GM19238 (cell line): ENCODE data around the gene SH3RF1.

Experiments
- DNase-seq: peaks from one replicate; pipeline ENCODE4 v3.0.0; 2011; ENCODE audit warnings: low spot score; ENCODE audit not compliant: insufficient read length

The SH3RF1 gene

GRCh38 chr4:169139021-169139420 is 131.7 kb downstream of the SH3RF1 start:
- no peak for DNase-seq

- no peak for DNase-seq
These were observed 133.2 kb downstream of the SH3RF1 start for GRCh38 chr4:169137558-169137920.

GRCh38 chr4:169136796-169137557 is 133.8 kb downstream of the SH3RF1 start:
- DNase-seq, result no peak

- no peak for DNase-seq
These were observed 134.4 kb downstream of the SH3RF1 start for GRCh38 chr4:169136330-169136729.

GRCh38 chr4:169135776-169136175 is 135.0 kb downstream of the SH3RF1 start:
- DNase-seq, result no peak

GRCh38 chr4:169133932-169134331 is 136.8 kb downstream of the SH3RF1 start:
- DNase-seq, result no peak

- no peak for DNase-seq
These were observed 138.0 kb downstream of the SH3RF1 start for GRCh38 chr4:169132561-169133305.

- DNase-seq, result no peak
These were observed 139.1 kb downstream of the SH3RF1 start for GRCh38 chr4:169131556-169132208.

- no peak for DNase-seq
These were observed 141.9 kb downstream of the SH3RF1 start for GRCh38 chr4:169128902-169129301.

GRCh38 chr4:169127314-169127713 is 143.4 kb downstream of the SH3RF1 start:
- no peak for DNase-seq

- no peak for DNase-seq
These were observed 146.1 kb downstream of the SH3RF1 start for GRCh38 chr4:169124661-169125060.

- DNase-seq, result no peak
These were observed 148.3 kb downstream of the SH3RF1 start for GRCh38 chr4:169122422-169122821.

GRCh38 chr4:169121861-169122382 is 148.8 kb downstream of the SH3RF1 start:
- no peak for DNase-seq

- DNase-seq, result no peak
These were observed 150.1 kb downstream of the SH3RF1 start for GRCh38 chr4:169120624-169121023.

- DNase-seq, result no peak
These were observed 151.2 kb downstream of the SH3RF1 start for GRCh38 chr4:169119536-169119935.

- no peak for DNase-seq
These were observed 153.1 kb downstream of the SH3RF1 start for GRCh38 chr4:169117591-169118081.

- no peak for DNase-seq
These were observed 154.4 kb downstream of the SH3RF1 start for GRCh38 chr4:169116270-169116901.

- DNase-seq, result no peak
These were observed 154.9 kb downstream of the SH3RF1 start for GRCh38 chr4:169115897-169116254.

- DNase-seq, result no peak
These were observed 155.4 kb downstream of the SH3RF1 start for GRCh38 chr4:169115144-169115896.

GRCh38 chr4:169114341-169114974 is 156.3 kb downstream of the SH3RF1 start:
- DNase-seq, result no peak
